HepG2 (cell line): ENCODE results near the gene GTPBP6. TPM values are rescaled to one million over a fixed set of nuclear protein-coding genes. Genes with fewer than 3 reads are reported as not detected.

ENCODE experiments used
- ATAC-seq: fragments of 200-7000 bp; cut with Tn5 transposase; 3 replicates; pipeline ENCODE4 v1.9.1; 2020; ENCODE audit warnings: mild to moderate bottlenecking, moderate library complexity
- BruUV-seq: library from RNA; stranded (reverse); fragments of 400-500 nt; replicated peaks from 2 replicates; lab custom pipeline; 2021; lab: Mats Ljungman, UMichigan
- CTCF ChIA-PET: fragments of 300-600 bp; formaldehyde crosslinking; extraction: SDS; loops from one replicate; lab custom pipeline; 2021; ENCODE audit warnings: low total read pairs, inconsistent platforms, low intra/inter-chr PET ratio; lab: Yijun Ruan, JAX
- POLR2A ChIA-PET: fragments of 350-600 bp; sonication (Branson Sonifier 250); formaldehyde crosslinking; loops from one replicate; lab custom pipeline; 2020; ENCODE audit warnings: antibody characterized with exemption, inconsistent platforms; lab: Yijun Ruan, JAX
- DNase-seq: peaks from one replicate; pipeline ENCODE4 v3.0.0-alpha.2; 2015; ENCODE audit warnings: low spot score
- FAIRE-seq: peaks from 3 replicates; lab custom pipeline; 2011; peaks lifted over from hg19 to GRCh38; lab: Jason Lieb, UNC
- H2AFZ ChIP-seq: one replicate; pipeline ENCODE4 v1.6.1; 2011; ENCODE audit warnings: low read length, inconsistent platforms
- H3K27ac ChIP-seq: fragments of 300-600 bp; 3 replicates; pipeline ENCODE4 v1.8.0; 2011; ENCODE audit warnings: mixed run types, mild to moderate bottlenecking, mixed read lengths, low read length, inconsistent platforms; ENCODE audit not compliant: insufficient read depth; ENCODE audit errors: extremely low read length
- H3K27me3 ChIP-seq, 2 experiments: fragments of 200-600 bp in 1 of 2; 2 replicates in 1 of 2; 3 replicates in 1 of 2; pipeline versions ENCODE4 v1.6.0 to v1.8.0; 2011; ENCODE audit warnings: low read length in 2 of 2, mild to moderate bottlenecking in 2 of 2, moderate library complexity in 2 of 2, inconsistent platforms in 1 of 2; ENCODE audit not compliant: insufficient read depth in 2 of 2, control insufficient read depth in 1 of 2
- H3K36me3 ChIP-seq, 2 experiments: fragments of 200-600 bp in 1 of 2; replicated peaks in 1 of 2; 2 replicates in 1 of 2; 3 replicates in 1 of 2; pipeline versions ENCODE4 v1.5.1 to v1.8.0; 2011; ENCODE audit warnings: low read length in 2 of 2, inconsistent platforms in 1 of 2; ENCODE audit not compliant: insufficient read depth in 2 of 2, control insufficient read depth in 1 of 2
- H3K4me1 ChIP-seq: 2 replicates; pipeline ENCODE4 v1.5.1; 2012; ENCODE audit warnings: low read length, inconsistent platforms; ENCODE audit not compliant: insufficient read depth
- H3K4me2 ChIP-seq: 2 replicates; pipeline ENCODE4 v1.6.0; 2011; ENCODE audit warnings: low read depth, low read length, inconsistent platforms
- H3K4me3 ChIP-seq, 3 experiments: fragments of 200-600 bp in 1 of 3; sonication (generic), shearing (Covaris generic) in 1 of 3; replicated peaks in 1 of 3; 2 replicates each; pipeline ENCODE4 v1.5.1; 2011 to 2016; ENCODE audit warnings: low read length in 3 of 3, inconsistent platforms in 2 of 3, low read depth in 2 of 3, mild to moderate bottlenecking in 2 of 3, control low read depth in 1 of 3, mixed read lengths in 1 of 3; ENCODE audit not compliant: insufficient read depth in 1 of 3
- H3K79me2 ChIP-seq: one replicate; pipeline ENCODE4 v1.6.1; 2011; ENCODE audit warnings: low read length, inconsistent platforms; ENCODE audit not compliant: insufficient read depth
- H3K9ac ChIP-seq: 2 replicates; pipeline ENCODE4 v1.6.0; 2011; ENCODE audit warnings: mild to moderate bottlenecking, low read depth, low read length, inconsistent platforms; ENCODE audit not compliant: insufficient read depth
- H3K9me3 ChIP-seq: 2 replicates; pipeline ENCODE4 v1.5.1; 2012; ENCODE audit warnings: mild to moderate bottlenecking, low read length
- H4K20me1 ChIP-seq: 2 replicates; pipeline ENCODE4 v1.6.0; 2011; ENCODE audit warnings: inconsistent platforms, mild to moderate bottlenecking, low read length, moderate library complexity; ENCODE audit not compliant: insufficient read depth
- ATM ChIP-seq: fragments of 450-650 bp; IDR thresholded peaks from 2 replicates; pipeline ENCODE4 v1.7.1; 2017; ENCODE audit warnings: mild to moderate bottlenecking, borderline replicate concordance
- KAT8 ChIP-seq: IDR thresholded peaks from 2 replicates; pipeline ENCODE4 v1.6.1; 2016; ENCODE audit warnings: missing genetic modification reagents, missing compliant biosample characterization
- KLF12 ChIP-seq: sonication (generic); formaldehyde crosslinking; IDR thresholded peaks from 2 replicates; pipeline ENCODE4 v1.4.0; 2020; ENCODE audit warnings: missing genetic modification reagents, borderline replicate concordance
- NFE2L1 ChIP-seq: sonication (generic); formaldehyde crosslinking; IDR thresholded peaks from 2 replicates; pipeline ENCODE4 v1.4.0; 2020; ENCODE audit warnings: missing genetic modification reagents, mild to moderate bottlenecking, borderline replicate concordance
- STAT6 ChIP-seq: sonication (generic); formaldehyde crosslinking; IDR thresholded peaks from 2 replicates; pipeline ENCODE4 v1.4.0; 2020; ENCODE audit warnings: missing genetic modification reagents, mild to moderate bottlenecking, borderline replicate concordance
- TFE3 ChIP-seq: IDR thresholded peaks from 2 replicates; pipeline ENCODE4 v1.6.1; 2016
- TRIM22 ChIP-seq: fragments of 450-650 bp; IDR thresholded peaks from 2 replicates; pipeline ENCODE4 v1.6.1; 2017
- ZBTB25 ChIP-seq: IDR thresholded peaks from 2 replicates; pipeline ENCODE4 v1.6.1; 2018; ENCODE audit warnings: missing genetic modification reagents
- ZNF20 ChIP-seq: sonication (generic); formaldehyde crosslinking; IDR thresholded peaks from 2 replicates; pipeline ENCODE4 v1.4.0; 2020; ENCODE audit warnings: mild to moderate bottlenecking, moderate library complexity, missing genetic modification reagents
- ZNF280B ChIP-seq: sonication (generic); formaldehyde crosslinking; IDR thresholded peaks from 2 replicates; pipeline ENCODE4 v1.5.0; 2020; ENCODE audit warnings: missing genetic modification reagents, mild to moderate bottlenecking, borderline replicate concordance
- ZNF441 ChIP-seq: sonication (generic); formaldehyde crosslinking; IDR thresholded peaks from 2 replicates; pipeline ENCODE4 v1.7.0; 2021; ENCODE audit warnings: missing genetic modification reagents, borderline replicate concordance
- ZNF619 ChIP-seq: sonication (generic); formaldehyde crosslinking; IDR thresholded peaks from 2 replicates; pipeline ENCODE4 v1.4.0; 2020; ENCODE audit warnings: mild to moderate bottlenecking, missing genetic modification reagents
- ZNF749 ChIP-seq: sonication (generic); formaldehyde crosslinking; IDR thresholded peaks from 2 replicates; pipeline ENCODE4 v1.8.0; 2022; ENCODE audit warnings: mild to moderate bottlenecking, missing genetic modification reagents, moderate library complexity, borderline replicate concordance
- ZNF83 ChIP-seq: sonication (generic); formaldehyde crosslinking; IDR thresholded peaks from 2 replicates; pipeline ENCODE4 v1.4.0; 2020; ENCODE audit warnings: missing genetic modification reagents, mild to moderate bottlenecking, borderline replicate concordance
- WGBS: methylation state at CpG from one replicate; pipeline ENCODE4 v1.1.6; 2017; ENCODE audit warnings: low lambda C conversion rate; 5-methylcytosine and 5-hydroxymethylcytosine counted together
- in situ Hi-C: cut with HindIII; loops from 2 replicates; pipeline ENCODE4 v1.10.0; 2017; ENCODE audit warnings: low pct_unique_long_range_greater_than_20kb; ENCODE audit not compliant: extremely low pct_ligation_motif_present
- intact Hi-C: fragments of 100-400 bp; cut with micrococcal nuclease; formaldehyde crosslinking; loops from one replicate; pipeline ENCODE4 v1.10.0; 2022; ENCODE audit not compliant: unreplicated experiment
- polyA plus RNA-seq, 8 experiments: library from polyadenylated mRNA; depleted of rRNA in 3 of 8; stranded (reverse) in 7 of 8; unstranded in 1 of 8; fragments of >200 nt; fragmentation: Illumina TruSeq in 4 of 8; extraction: Trizol in 4 of 8; gene quantifications; 2 replicates each; pipeline versions ENCODE4 v1.2.1 to v1.2.3, GENCODE V29; 2011 to 2016; ENCODE audit warnings: low read depth in 4 of 8, missing spikeins in 1 of 8, mixed read lengths in 1 of 8; ENCODE audit not compliant: insufficient read depth in 1 of 8
- total RNA-seq, 5 experiments: library from RNA; depleted of rRNA; stranded (reverse); fragments of >200 nt; fragmentation: Illumina TruSeq; extraction: Trizol; gene quantifications; 2 replicates each; pipeline ENCODE4 v1.2.3, GENCODE V29; 2016; ENCODE audit warnings: low read depth in 1 of 5

GTPBP6 gene
- total and polyA plus RNA-seq, 2 of the 13 experiments (the other 11 are each of a cell fraction or from before 2014, with no cell fraction given): 20.2 to 39.6 TPM

- no peak overlapping the region for H2AFZ ChIP-seq
- in situ Hi-C loops (no loop called here), intact Hi-C loops (no loop called here)
- no TSS peak for BruUV-seq
- H3K79me2 ChIP-seq: no peaks in the 10 kb centered on the region
- H3K36me3 ChIP-seq: peaks cover 3 to 4% of the 10 kb centered on the region in 2 experiments; a peak in 2 of 5 replicates
- POLR2A ChIA-PET: no interaction called here
- DNase-seq (no peak), ATAC-seq (no peak), FAIRE-seq (no peak)
- 72% methylated on average over 10 of the region's 10 CpGs for WGBS
- CTCF ChIA-PET: no interaction called here
- H3K4me3 ChIP-seq: no peak overlapping the region
- no peak for TF ChIP-seq ZNF83 (CRISPR knock-in tag)
- TF ChIP-seq TFE3 (CRISPR knock-in tag): no peak
- TF ChIP-seq ZNF20: no peak
- TF ChIP-seq KAT8 (CRISPR knock-in tag): no peak
- TF ChIP-seq KLF12: no peak
- TF ChIP-seq ZNF441: no peak
- TF ChIP-seq ZNF280B (CRISPR knock-in tag): no peak
- TF ChIP-seq ZNF749 (CRISPR knock-in tag): no peak
- no peak for TF ChIP-seq NFE2L1 (CRISPR knock-in tag)
- no peak for TF ChIP-seq TRIM22
- no peak for TF ChIP-seq ZNF619
- no peak for TF ChIP-seq ZBTB25 (CRISPR knock-in tag)
- TF ChIP-seq STAT6 (CRISPR knock-in tag): no peak
- TF ChIP-seq ATM: no peak
- H3K27ac ChIP-seq: no peak overlapping the region
- 0 out of 2 replicates have a peak, but pooled peaks cover 5% of the 10 kb centered on the region for H3K4me1 ChIP-seq
- H3K27me3 ChIP-seq: no peaks in the 10 kb centered on the region
- H3K4me2 ChIP-seq: no peak overlapping the region
- H4K20me1 ChIP-seq: no peaks in the 10 kb centered on the region
- no peaks in the 10 kb centered on the region for H3K9me3 ChIP-seq
- H3K9ac ChIP-seq: no peak overlapping the region
Observed at GRCh38 chrX:349702-350101, 31.1 kb upstream of the GTPBP6 start.
